Suprapubic skin (tissue), 3 donors: Measurements from ENCODE around the gene FAT3.

Source experiments
- POLR2AphosphoS5 ChIP-seq, 3 donors: sonication (generic); formaldehyde crosslinking; IDR thresholded peaks; one replicate each; pipeline ENCODE4 v1.6.1; 2017; ENCODE audit warnings: antibody characterized with exemption in 3 of 3
- TF ChIP-seq, protein P1 (sequence below), 2 donors: fragments of 200-600 bp in 1 of 2; fragments of 450-650 bp in 1 of 2; sonication (generic) in 1 of 2; IDR thresholded peaks; one replicate each; pipeline ENCODE4 v1.5.1; 2016 to 2019; ENCODE audit warnings: antibody characterized with exemption in 2 of 2, mild to moderate bottlenecking in 1 of 2, moderate library complexity in 1 of 2

- TF ChIP-seq POLR2AphosphoS5 (IDR thresholded peaks at IDR 0.05) = no peak
- TF ChIP-seq, protein P1, sequence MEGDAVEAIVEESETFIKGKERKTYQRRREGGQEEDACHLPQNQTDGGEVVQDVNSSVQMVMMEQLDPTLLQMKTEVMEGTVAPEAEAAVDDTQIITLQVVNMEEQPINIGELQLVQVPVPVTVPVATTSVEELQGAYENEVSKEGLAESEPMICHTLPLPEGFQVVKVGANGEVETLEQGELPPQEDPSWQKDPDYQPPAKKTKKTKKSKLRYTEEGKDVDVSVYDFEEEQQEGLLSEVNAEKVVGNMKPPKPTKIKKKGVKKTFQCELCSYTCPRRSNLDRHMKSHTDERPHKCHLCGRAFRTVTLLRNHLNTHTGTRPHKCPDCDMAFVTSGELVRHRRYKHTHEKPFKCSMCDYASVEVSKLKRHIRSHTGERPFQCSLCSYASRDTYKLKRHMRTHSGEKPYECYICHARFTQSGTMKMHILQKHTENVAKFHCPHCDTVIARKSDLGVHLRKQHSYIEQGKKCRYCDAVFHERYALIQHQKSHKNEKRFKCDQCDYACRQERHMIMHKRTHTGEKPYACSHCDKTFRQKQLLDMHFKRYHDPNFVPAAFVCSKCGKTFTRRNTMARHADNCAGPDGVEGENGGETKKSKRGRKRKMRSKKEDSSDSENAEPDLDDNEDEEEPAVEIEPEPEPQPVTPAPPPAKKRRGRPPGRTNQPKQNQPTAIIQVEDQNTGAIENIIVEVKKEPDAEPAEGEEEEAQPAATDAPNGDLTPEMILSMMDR (IDR thresholded peaks at IDR 0.05) = no peak
Observed at GRCh38 chr11:92251980-92252379, 27.4 kb downstream of the FAT3 start.
